NCI-H69 (cell line): ENCODE results near the gene CCDC186.
"Not testable (repeated sequence)": the region's sequence is repeated elsewhere in the genome, so short reads cannot be mapped to it uniquely, and the experiment has no call there.

Experiments used
- DNase-seq: peaks from one replicate; lab custom pipeline; 2025; lab: John Stamatoyannopoulos, UW

Gene CCDC186

GRCh38 chr10:114173603-114173920 is 441 bp downstream of the CCDC186 start:
- no peak for DNase-seq

- DNase-seq, result peak; percentile 17
Measured at GRCh38 chr10:114172776-114173602, 1.0 kb downstream of the CCDC186 start.

GRCh38 chr10:114172216-114172615 is 1.8 kb downstream of the CCDC186 start:
- no peak for DNase-seq

GRCh38 chr10:114168450-114169009 is 5.5 kb downstream of the CCDC186 start:
- no peak for DNase-seq

GRCh38 chr10:114167985-114168384 is 6.0 kb downstream of the CCDC186 start:
- DNase-seq, result no peak

- DNase-seq, result no peak
Measured at GRCh38 chr10:114166494-114166893, 7.5 kb downstream of the CCDC186 start.

- no peak for DNase-seq
Measured at GRCh38 chr10:114166043-114166442, 8.0 kb downstream of the CCDC186 start.

- DNase-seq, result no peak
Measured at GRCh38 chr10:114163062-114163461, 10.9 kb downstream of the CCDC186 start.

- DNase-seq, result no peak
Measured at GRCh38 chr10:114157912-114158311, 16.1 kb downstream of the CCDC186 start.

GRCh38 chr10:114151892-114152291 is 22.1 kb downstream of the CCDC186 start:
- no peak for DNase-seq

- DNase-seq, result no peak
Measured at GRCh38 chr10:114151486-114151885, 22.5 kb downstream of the CCDC186 start.

GRCh38 chr10:114149476-114149875 is 24.5 kb downstream of the CCDC186 start:
- not testable (repeated sequence) for DNase-seq

- no peak for DNase-seq
Measured at GRCh38 chr10:114143160-114143559, 30.8 kb downstream of the CCDC186 start.

- DNase-seq, result peak; percentile 24
Measured at GRCh38 chr10:114142018-114142417, 32.0 kb downstream of the CCDC186 start.

GRCh38 chr10:114140827-114141226 is 33.2 kb downstream of the CCDC186 start:
- DNase-seq, result not testable (repeated sequence)

GRCh38 chr10:114140036-114140435 is 34.0 kb downstream of the CCDC186 start:
- DNase-seq, result no peak

- DNase-seq, result no peak
Measured at GRCh38 chr10:114138581-114138980, 35.4 kb downstream of the CCDC186 start.

GRCh38 chr10:114135476-114135875 is 38.5 kb downstream of the CCDC186 start:
- DNase-seq, result no peak

- DNase-seq, result no peak
Measured at GRCh38 chr10:114131094-114131493, 42.9 kb downstream of the CCDC186 start.

GRCh38 chr10:114121031-114121430 is 53.0 kb downstream of the CCDC186 start:
- DNase-seq, result no peak

GRCh38 chr10:114118514-114118913 is 55.5 kb downstream of the CCDC186 start:
- DNase-seq, result no peak

GRCh38 chr10:114117728-114118127 is 56.3 kb downstream of the CCDC186 start:
- no peak for DNase-seq

- no peak for DNase-seq
Measured at GRCh38 chr10:114115661-114116445, 58.1 kb downstream of the CCDC186 start.
